ENCODE results near the gene HPGDS. TPM values are rescaled to one million over a fixed set of nuclear protein-coding genes. Genes with fewer than 3 reads are reported as not detected.
A peak's percentile ranks its signal among the peaks of the same experiment; 100 is the strongest.

The HPGDS gene
- total RNA-seq, 1 donor from 2014 or later: not detected

DNA sequence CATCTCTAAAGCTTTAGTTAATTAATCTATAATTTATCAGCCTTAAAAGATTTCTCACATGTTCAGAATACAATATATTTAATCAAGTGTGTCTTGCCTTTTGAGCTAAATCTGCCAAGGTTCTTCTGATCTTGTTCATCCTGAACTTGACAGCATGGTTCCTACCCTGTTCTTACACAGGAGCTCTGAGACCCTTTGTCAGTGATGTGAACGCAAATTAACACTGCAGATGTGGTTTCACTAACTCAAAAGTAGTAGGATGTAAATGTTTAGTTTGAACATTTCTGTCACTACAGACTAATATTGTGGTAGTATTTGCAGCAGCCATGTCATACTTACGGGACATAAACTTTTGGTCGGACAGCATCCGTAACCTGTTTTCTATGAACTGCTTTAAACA lies 75.6 kb downstream of the HPGDS start:
- no peak overlapping the region for H3K4me3 Mint-ChIP-seq

DNA sequence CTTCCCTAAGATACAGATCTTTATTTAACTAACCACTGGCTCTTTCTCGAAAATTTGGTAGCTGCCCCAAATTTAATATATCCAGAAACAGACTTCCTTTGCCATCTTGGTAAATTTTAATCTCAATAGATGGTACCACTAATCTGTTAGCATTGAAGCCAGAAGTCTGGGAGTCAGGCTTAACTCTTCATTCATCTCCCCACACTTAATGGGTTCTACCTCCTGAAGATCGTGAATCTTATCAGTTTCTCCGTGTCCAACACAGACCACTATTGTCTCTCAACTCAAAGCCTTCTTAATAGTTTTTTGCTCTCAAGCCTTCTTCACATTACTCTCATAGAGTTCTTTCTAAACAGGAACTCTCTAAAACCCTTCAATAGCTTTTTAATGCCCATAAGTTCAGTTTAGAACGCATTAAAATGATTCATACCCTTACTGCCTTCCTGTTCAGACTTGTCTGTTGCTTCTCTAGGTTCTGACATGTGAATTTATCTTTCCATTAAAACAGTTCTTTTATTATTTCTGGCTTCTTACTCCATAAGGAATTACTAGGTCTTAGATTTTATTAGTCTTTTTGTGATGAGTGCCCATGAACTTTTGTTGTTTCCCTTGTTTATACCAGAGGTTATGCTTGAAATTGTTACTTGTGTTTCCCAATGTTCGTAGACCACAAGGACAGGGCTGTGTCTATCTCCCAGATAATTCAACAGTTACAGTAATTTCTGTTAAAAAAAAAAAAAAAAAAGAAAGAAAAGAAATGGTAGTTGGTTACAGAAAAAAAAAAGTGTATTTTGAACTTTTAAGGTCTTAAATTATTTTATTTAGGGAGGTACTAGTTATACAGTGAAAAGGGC lies 80.2 kb downstream of the HPGDS start:
- no peaks in the 10 kb centered on the region for H3K9me3 Mint-ChIP-seq
- no peak overlapping the region for H3K27ac Mint-ChIP-seq (ENCODE audit: unreplicated experiment)
- H3K27me3 Mint-ChIP-seq (ENCODE audit: low read depth): no peaks in the 10 kb centered on the region
- TF ChIP-seq, protein P1, sequence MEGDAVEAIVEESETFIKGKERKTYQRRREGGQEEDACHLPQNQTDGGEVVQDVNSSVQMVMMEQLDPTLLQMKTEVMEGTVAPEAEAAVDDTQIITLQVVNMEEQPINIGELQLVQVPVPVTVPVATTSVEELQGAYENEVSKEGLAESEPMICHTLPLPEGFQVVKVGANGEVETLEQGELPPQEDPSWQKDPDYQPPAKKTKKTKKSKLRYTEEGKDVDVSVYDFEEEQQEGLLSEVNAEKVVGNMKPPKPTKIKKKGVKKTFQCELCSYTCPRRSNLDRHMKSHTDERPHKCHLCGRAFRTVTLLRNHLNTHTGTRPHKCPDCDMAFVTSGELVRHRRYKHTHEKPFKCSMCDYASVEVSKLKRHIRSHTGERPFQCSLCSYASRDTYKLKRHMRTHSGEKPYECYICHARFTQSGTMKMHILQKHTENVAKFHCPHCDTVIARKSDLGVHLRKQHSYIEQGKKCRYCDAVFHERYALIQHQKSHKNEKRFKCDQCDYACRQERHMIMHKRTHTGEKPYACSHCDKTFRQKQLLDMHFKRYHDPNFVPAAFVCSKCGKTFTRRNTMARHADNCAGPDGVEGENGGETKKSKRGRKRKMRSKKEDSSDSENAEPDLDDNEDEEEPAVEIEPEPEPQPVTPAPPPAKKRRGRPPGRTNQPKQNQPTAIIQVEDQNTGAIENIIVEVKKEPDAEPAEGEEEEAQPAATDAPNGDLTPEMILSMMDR (conservative IDR thresholded peaks at IDR 0.05): no peak
- H3K4me3 Mint-ChIP-seq: no peak overlapping the region
- peaks cover 25% of the 10 kb centered on the region for H3K36me3 Mint-ChIP-seq (ENCODE audit: low read depth)
- DNase-seq (ENCODE audit: low read depth, low spot score): no peak
- H3K4me1 Mint-ChIP-seq: no peaks in the 10 kb centered on the region

More for the DNA sequence above, 75.6 kb downstream of the HPGDS start:
- Mint-ChIP-seq H3K27me3 (ENCODE audit: low read depth) (no peaks in the 10 kb centered on the region), H3K4me1 (no peaks in the 10 kb centered on the region), H3K9me3 (no peaks in the 10 kb centered on the region), H3K36me3 (ENCODE audit: low read depth) (peaks cover 7% of the 10 kb centered on the region), H3K27ac (ENCODE audit: unreplicated experiment) (no peak overlapping the region)
- TF ChIP-seq, protein P1 (conservative IDR thresholded peaks at IDR 0.05): no peak
- no peak for DNase-seq (ENCODE audit: low read depth, low spot score)

DNA sequence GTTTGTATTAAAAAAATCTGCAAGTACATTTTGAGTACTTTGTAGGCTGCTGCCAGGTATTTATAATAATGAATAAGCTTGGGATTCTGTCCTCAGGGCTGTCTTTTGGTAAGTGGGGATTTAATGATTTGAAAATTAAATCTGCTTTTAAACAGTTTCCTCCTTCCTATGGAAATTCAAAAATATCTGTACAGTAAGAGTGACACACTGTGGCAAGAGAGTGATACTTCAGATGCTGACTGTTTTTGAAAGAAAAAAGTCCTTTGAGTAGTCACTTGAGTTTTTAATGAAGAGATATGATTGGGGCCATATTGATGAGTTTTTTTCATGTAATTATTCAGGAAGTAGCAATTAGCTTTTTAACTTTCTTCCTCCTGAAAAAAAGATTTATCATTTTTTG lies 85.8 kb downstream of the HPGDS start:
- no peaks in the 10 kb centered on the region for H3K9me3 Mint-ChIP-seq
- TF ChIP-seq, protein P1 (conservative IDR thresholded peaks at IDR 0.05): peak; percentile 44
- peaks cover 9% of the 10 kb centered on the region for H3K4me1 Mint-ChIP-seq
- no peak overlapping the region for H3K27ac Mint-ChIP-seq (ENCODE audit: unreplicated experiment)
- DNase-seq (ENCODE audit: low read depth, low spot score): no peak
- no peak overlapping the region for H3K4me3 Mint-ChIP-seq
- H3K36me3 Mint-ChIP-seq (ENCODE audit: low read depth): peaks cover 25% of the 10 kb centered on the region
- no peaks in the 10 kb centered on the region for H3K27me3 Mint-ChIP-seq (ENCODE audit: low read depth)

DNA sequence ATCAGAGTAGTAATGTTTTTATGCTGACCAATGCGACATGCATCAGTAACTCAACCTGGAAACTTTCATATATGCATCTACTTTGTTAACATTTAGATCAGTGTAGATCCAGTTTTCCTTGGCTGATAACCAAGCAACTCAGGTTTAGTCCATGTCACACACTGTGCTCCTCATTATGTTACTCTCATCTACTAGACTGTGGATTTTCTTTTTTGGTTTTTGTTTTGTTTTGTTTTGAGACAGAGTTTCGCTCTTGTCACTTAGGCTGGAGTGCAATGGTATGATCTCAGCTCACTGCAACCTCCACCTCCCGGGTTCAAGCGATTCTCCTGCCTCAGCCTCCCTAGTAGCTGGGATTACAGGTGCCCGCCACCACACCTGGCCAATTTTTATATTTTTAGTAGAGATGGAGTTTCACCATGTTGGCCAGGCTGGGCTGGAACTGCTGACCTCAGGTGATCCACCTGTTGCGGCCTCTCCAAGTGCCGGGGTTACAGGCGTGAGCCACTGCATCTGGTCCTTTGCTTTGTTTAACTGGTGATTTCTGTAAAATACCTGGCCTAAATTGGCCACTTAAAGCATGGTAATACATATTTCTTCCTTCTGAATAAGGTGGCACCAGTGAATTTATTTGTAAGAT lies 86.4 kb downstream of the HPGDS start:
- Mint-ChIP-seq H3K4me3 (no peak overlapping the region), H3K27me3 (ENCODE audit: low read depth) (no peaks in the 10 kb centered on the region), H3K9me3 (no peaks in the 10 kb centered on the region), H3K27ac (ENCODE audit: unreplicated experiment) (no peak overlapping the region), H3K4me1 (peaks cover 9% of the 10 kb centered on the region), H3K36me3 (ENCODE audit: low read depth) (peaks cover 24% of the 10 kb centered on the region)
- DNase-seq (ENCODE audit: low read depth, low spot score): no peak
- TF ChIP-seq, protein P1 (conservative IDR thresholded peaks at IDR 0.05): no peak

DNA sequence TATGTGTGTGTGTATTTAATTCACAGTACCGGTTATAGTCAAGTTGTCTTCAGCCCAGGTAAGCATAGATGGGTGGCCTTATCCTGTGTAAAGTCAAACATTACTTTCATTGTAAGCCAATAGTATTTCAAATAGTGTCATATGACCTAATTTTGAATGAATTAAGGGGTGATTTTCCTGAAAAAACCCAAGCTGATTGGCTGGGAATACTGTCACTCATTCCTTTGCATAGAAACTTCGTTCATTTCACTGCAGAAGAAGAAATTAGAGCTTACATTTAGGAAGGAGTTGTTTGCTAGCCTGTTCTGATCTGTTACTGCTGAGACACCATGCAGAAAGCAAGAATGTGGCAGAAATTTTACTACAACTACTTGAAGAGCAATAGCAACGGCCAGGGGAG lies 89.6 kb downstream of the HPGDS start:
- Mint-ChIP-seq H3K36me3 (ENCODE audit: low read depth) (peaks cover 16% of the 10 kb centered on the region), H3K27me3 (ENCODE audit: low read depth) (no peaks in the 10 kb centered on the region), H3K4me1 (peaks cover 9% of the 10 kb centered on the region), H3K27ac (ENCODE audit: unreplicated experiment) (no peak overlapping the region), H3K9me3 (no peaks in the 10 kb centered on the region), H3K4me3 (no peak overlapping the region)
- DNase-seq (ENCODE audit: low read depth, low spot score): no peak
- TF ChIP-seq, protein P1 (conservative IDR thresholded peaks at IDR 0.05): no peak
